ENCODE data around the gene UBE3D.

DNA sequence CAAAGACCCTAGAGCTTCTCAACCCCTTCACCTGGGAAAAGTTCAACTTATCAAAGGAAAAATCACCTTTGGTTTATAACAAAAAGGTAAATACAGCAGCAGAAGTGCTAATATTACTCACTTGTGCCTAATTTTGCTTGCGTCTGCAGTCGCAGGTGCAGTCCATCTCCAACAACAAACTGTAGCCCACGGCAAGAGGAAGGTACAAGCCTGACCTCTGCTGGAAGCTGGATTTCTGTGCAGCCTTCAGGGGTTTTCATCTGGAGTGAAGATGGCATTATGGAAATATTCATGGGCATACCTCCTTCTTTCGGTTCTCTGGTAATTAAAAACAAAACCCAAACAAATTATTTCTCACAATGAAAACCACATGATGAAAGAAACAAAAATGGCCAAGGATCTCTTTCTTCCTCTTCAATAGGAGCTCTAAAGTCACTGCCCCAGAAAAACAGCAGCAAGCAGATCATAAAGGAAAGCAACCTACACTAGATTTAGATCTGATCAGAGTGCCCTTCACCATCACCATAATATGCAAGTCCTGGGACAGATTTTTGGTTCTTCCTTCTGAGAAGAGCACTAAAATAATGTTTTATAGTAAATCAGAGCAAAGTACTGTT lies 7.8 kb downstream of the UBE3D start:
- TF ChIP-seq CTCF (IDR thresholded peaks at IDR 0.05) (peak in 2 of 4 experiments; percentile 38 to 52), POLR2A (IDR thresholded peaks at IDR 0.05) (no peak)

Data from sigmoid colon (tissue), 3 donors.